Measurements from ENCODE around the gene PCSK5.
"Not testable (repeated sequence)": the region's sequence is repeated elsewhere in the genome, so short reads cannot be mapped to it uniquely, and the experiment has no call there.

The PCSK5 gene

GRCh38 chr9:76323490-76323889 is 433.0 kb downstream of the PCSK5 start:
- DNase-seq, result no peak
- Histone ChIP-seq H2AK5ac (ENCODE audit: low read length, severe bottlenecking) (no peak overlapping the region), H3K14ac (ENCODE audit: low read length in 2 of 2) (no peak overlapping the region), H4K8ac (ENCODE audit: low read length) (no peak overlapping the region), H4K91ac (ENCODE audit: low read length) (no peak overlapping the region), H2BK15ac (ENCODE audit: low read depth, poor library complexity, severe bottlenecking) (no peak overlapping the region), H3K9ac (ENCODE audit: low read length) (no peak overlapping the region), H3K4me1 (ENCODE audit: control insufficient read depth, insufficient read depth, low read depth, low read length) (peaks cover 9% of the 10 kb centered on the region), H3K27ac (ENCODE audit: low read length, poor library complexity, severe bottlenecking) (no peak overlapping the region), H3K23ac (ENCODE audit: low read length in 2 of 2) (no peak overlapping the region), H3K18ac (ENCODE audit: low read depth in 1 of 2, low read length in 2 of 2) (no peak overlapping the region), H2BK12ac (ENCODE audit: low read length in 2 of 2) (no peak overlapping the region), H3K36me3 (ENCODE audit: control insufficient read depth in 1 of 2, insufficient read depth in 2 of 2, low read depth in 1 of 2, low read length in 2 of 2) (no peaks in the 10 kb centered on the region), H3K4me2 (ENCODE audit: low read length, poor library complexity, severe bottlenecking) (no peak overlapping the region), H3K79me1 (replicated peaks; ENCODE audit: low read length, poor library complexity, severe bottlenecking) (no peaks in the 10 kb centered on the region), H3K9me3 (ENCODE audit: control insufficient read depth, low read length) (no peaks in the 10 kb centered on the region), H2BK120ac (ENCODE audit: low read depth, low read length) (no peak overlapping the region), H3K4ac (ENCODE audit: low read depth in 1 of 2, low read length in 2 of 2) (no peak overlapping the region), H2AFZ (ENCODE audit: low read depth, low read length) (no peak overlapping the region), H3K4me3 (ENCODE audit: insufficient read depth in 1 of 2, low read depth in 1 of 2, low read length in 2 of 2) (no peak overlapping the region), H3K27me3 (ENCODE audit: control insufficient read depth in 1 of 2, insufficient read depth in 1 of 2, low read length in 2 of 2) (no peaks in the 10 kb centered on the region), H2BK5ac (ENCODE audit: low read depth, low read length, poor library complexity, severe bottlenecking) (no peak overlapping the region)
- WGBS, result 86% methylated on average over 1 of the region's 2 CpGs

DNA sequence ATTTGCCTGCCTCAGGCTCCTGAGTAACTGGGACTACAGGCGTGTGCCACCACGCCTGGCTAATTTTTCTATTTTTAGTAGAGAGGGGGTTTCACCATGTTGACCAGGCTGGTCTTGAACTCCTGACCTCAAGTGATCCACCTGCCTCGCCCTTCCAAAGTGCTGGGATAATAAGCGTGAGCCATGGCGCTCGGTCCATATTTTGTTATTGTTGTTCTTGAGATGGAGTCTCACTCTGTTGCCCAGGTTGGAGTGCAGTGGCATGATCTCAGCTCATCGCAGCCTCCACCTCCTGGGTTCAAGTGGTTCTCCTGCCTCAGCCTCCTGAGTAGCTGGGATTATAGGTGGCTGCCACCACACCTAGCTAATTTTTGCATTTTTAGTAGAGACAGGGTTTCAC is 433.6 kb downstream of the PCSK5 start:
- not testable (repeated sequence) for H3K27me3 ChIP-seq (ENCODE audit: control insufficient read depth in 1 of 2, insufficient read depth in 1 of 2, low read length in 2 of 2); H3K14ac ChIP-seq (ENCODE audit: low read length in 2 of 2); H3K36me3 ChIP-seq (ENCODE audit: control insufficient read depth in 1 of 2, insufficient read depth in 2 of 2, low read depth in 1 of 2, low read length in 2 of 2); H3K27ac ChIP-seq (ENCODE audit: low read length, poor library complexity, severe bottlenecking); H3K4me3 ChIP-seq (ENCODE audit: insufficient read depth in 1 of 2, low read depth in 1 of 2, low read length in 2 of 2); DNase-seq; H2BK120ac ChIP-seq (ENCODE audit: low read depth, low read length); H2BK15ac ChIP-seq (ENCODE audit: low read depth, poor library complexity, severe bottlenecking); H2BK12ac ChIP-seq (ENCODE audit: low read length in 2 of 2); H2AFZ ChIP-seq (ENCODE audit: low read depth, low read length); H3K9me3 ChIP-seq (ENCODE audit: control insufficient read depth, low read length); H3K4me1 ChIP-seq (ENCODE audit: control insufficient read depth, insufficient read depth, low read depth, low read length); H4K8ac ChIP-seq (ENCODE audit: low read length); H4K91ac ChIP-seq (ENCODE audit: low read length); H2AK5ac ChIP-seq (ENCODE audit: low read length, severe bottlenecking); H2BK5ac ChIP-seq (ENCODE audit: low read depth, low read length, poor library complexity, severe bottlenecking); H3K9ac ChIP-seq (ENCODE audit: low read length); H3K79me1 ChIP-seq (replicated peaks; ENCODE audit: low read length, poor library complexity, severe bottlenecking); H3K23ac ChIP-seq (ENCODE audit: low read length in 2 of 2); H3K4me2 ChIP-seq (ENCODE audit: low read length, poor library complexity, severe bottlenecking); H3K18ac ChIP-seq (ENCODE audit: low read depth in 1 of 2, low read length in 2 of 2); H3K4ac ChIP-seq (ENCODE audit: low read depth in 1 of 2, low read length in 2 of 2)
- 95% methylated on average over 7 of the region's 7 CpGs for WGBS

GRCh38 chr9:76330034-76330433 is 439.6 kb downstream of the PCSK5 start:
- WGBS, result 53% methylated on average over 1 of the region's 1 CpG
- no peaks in the 10 kb centered on the region for H3K4me1 ChIP-seq (ENCODE audit: control insufficient read depth, insufficient read depth, low read depth, low read length)

GRCh38 chr9:76333388-76333787 is 442.9 kb downstream of the PCSK5 start:
- no peak overlapping the region for H3K4me3 ChIP-seq (ENCODE audit: insufficient read depth in 1 of 2, low read depth in 1 of 2, low read length in 2 of 2)
- H3K4me1 ChIP-seq (ENCODE audit: control insufficient read depth, insufficient read depth, low read depth, low read length), result no peaks in the 10 kb centered on the region
- no CpG with 5 or more reads among the region's 3 CpGs for WGBS
- no peak overlapping the region for H2BK120ac ChIP-seq (ENCODE audit: low read depth, low read length)
- H2BK5ac ChIP-seq (ENCODE audit: low read depth, low read length, poor library complexity, severe bottlenecking), result no peak overlapping the region
- H3K9me3 ChIP-seq (ENCODE audit: control insufficient read depth, low read length), result no peaks in the 10 kb centered on the region
- no peak overlapping the region for H2BK15ac ChIP-seq (ENCODE audit: low read depth, poor library complexity, severe bottlenecking)
- no peak overlapping the region for H3K9ac ChIP-seq (ENCODE audit: low read length)
- peaks cover 9 to 43% of the 10 kb centered on the region in 2 experiments for H3K27me3 ChIP-seq (ENCODE audit: control insufficient read depth in 1 of 2, insufficient read depth in 1 of 2, low read length in 2 of 2)
- no peak overlapping the region for H2BK12ac ChIP-seq (ENCODE audit: low read length in 2 of 2)
- H3K4me2 ChIP-seq (ENCODE audit: low read length, poor library complexity, severe bottlenecking), result no peak overlapping the region
- H3K36me3 ChIP-seq (ENCODE audit: control insufficient read depth in 1 of 2, insufficient read depth in 2 of 2, low read depth in 1 of 2, low read length in 2 of 2), result no peaks in the 10 kb centered on the region
- DNase-seq, result no peak
- no peak overlapping the region for H2AK5ac ChIP-seq (ENCODE audit: low read length, severe bottlenecking)
- H4K8ac ChIP-seq (ENCODE audit: low read length), result no peak overlapping the region
- H3K79me1 ChIP-seq (replicated peaks; ENCODE audit: low read length, poor library complexity, severe bottlenecking), result no peaks in the 10 kb centered on the region
- H2AFZ ChIP-seq (ENCODE audit: low read depth, low read length), result no peak overlapping the region
- no peak overlapping the region for H3K23ac ChIP-seq (ENCODE audit: low read length in 2 of 2)
- no peak overlapping the region for H3K14ac ChIP-seq (ENCODE audit: low read length in 2 of 2)
- no peak overlapping the region for H3K27ac ChIP-seq (ENCODE audit: low read length, poor library complexity, severe bottlenecking)
- H4K91ac ChIP-seq (ENCODE audit: low read length), result no peak overlapping the region
- no peak overlapping the region for H3K4ac ChIP-seq (ENCODE audit: low read depth in 1 of 2, low read length in 2 of 2)
- no peak overlapping the region for H3K18ac ChIP-seq (ENCODE audit: low read depth in 1 of 2, low read length in 2 of 2)

More at GRCh38 chr9:76330034-76330433, 439.6 kb downstream of the PCSK5 start:
- no peak overlapping the region for H3K14ac ChIP-seq (ENCODE audit: low read length in 2 of 2)
- H3K4ac ChIP-seq (ENCODE audit: low read depth in 1 of 2, low read length in 2 of 2), result no peak overlapping the region
- no peaks in the 10 kb centered on the region for H3K79me1 ChIP-seq (replicated peaks; ENCODE audit: low read length, poor library complexity, severe bottlenecking)
- H3K36me3 ChIP-seq (ENCODE audit: control insufficient read depth in 1 of 2, insufficient read depth in 2 of 2, low read depth in 1 of 2, low read length in 2 of 2), result no peaks in the 10 kb centered on the region
- H3K4me3 ChIP-seq (ENCODE audit: insufficient read depth in 1 of 2, low read depth in 1 of 2, low read length in 2 of 2), result no peak overlapping the region
- H3K27ac ChIP-seq (ENCODE audit: low read length, poor library complexity, severe bottlenecking), result no peak overlapping the region
- no peaks in the 10 kb centered on the region for H3K9me3 ChIP-seq (ENCODE audit: control insufficient read depth, low read length)
- H2AK5ac ChIP-seq (ENCODE audit: low read length, severe bottlenecking), result no peak overlapping the region
- peaks cover 9 to 35% of the 10 kb centered on the region in 2 experiments for H3K27me3 ChIP-seq (ENCODE audit: control insufficient read depth in 1 of 2, insufficient read depth in 1 of 2, low read length in 2 of 2)
- no peak overlapping the region for H3K23ac ChIP-seq (ENCODE audit: low read length in 2 of 2)
- no peak overlapping the region for H2BK5ac ChIP-seq (ENCODE audit: low read depth, low read length, poor library complexity, severe bottlenecking)
- no peak overlapping the region for H4K8ac ChIP-seq (ENCODE audit: low read length)
- DNase-seq, result no peak
- no peak overlapping the region for H3K4me2 ChIP-seq (ENCODE audit: low read length, poor library complexity, severe bottlenecking)
- H2BK15ac ChIP-seq (ENCODE audit: low read depth, poor library complexity, severe bottlenecking), result no peak overlapping the region
- H4K91ac ChIP-seq (ENCODE audit: low read length), result no peak overlapping the region
- H3K18ac ChIP-seq (ENCODE audit: low read depth in 1 of 2, low read length in 2 of 2), result no peak overlapping the region
- no peak overlapping the region for H2BK12ac ChIP-seq (ENCODE audit: low read length in 2 of 2)
- H2BK120ac ChIP-seq (ENCODE audit: low read depth, low read length), result no peak overlapping the region
- H2AFZ ChIP-seq (ENCODE audit: low read depth, low read length), result no peak overlapping the region
- no peak overlapping the region for H3K9ac ChIP-seq (ENCODE audit: low read length)
